ENCODE data around the gene ACSF2.

DNA sequence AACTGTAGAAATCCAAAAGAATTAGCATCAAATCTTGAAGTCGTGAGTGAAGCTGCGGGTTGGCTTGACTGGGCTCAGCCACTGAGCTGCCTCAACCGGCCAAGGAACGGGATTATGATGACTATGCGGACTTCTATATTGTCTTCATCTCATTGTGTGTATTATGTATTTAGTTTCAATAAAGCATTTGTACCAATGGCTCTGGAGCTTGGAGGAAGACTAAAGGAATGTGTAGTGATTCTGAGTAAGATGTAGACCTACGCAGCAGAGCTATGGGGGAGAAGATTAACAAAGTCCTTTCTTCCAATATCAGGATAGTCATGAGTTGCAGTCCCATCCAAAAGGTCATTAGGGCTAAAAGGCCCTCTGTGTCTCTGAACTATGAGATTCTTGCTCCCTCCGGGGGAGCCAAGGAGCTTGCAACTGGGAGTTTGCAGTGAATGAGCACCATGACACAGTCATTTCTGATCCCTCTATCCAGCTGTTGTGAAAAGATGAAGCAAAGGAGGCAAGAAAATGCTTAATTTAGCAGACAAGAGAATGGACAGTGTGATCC lies 44.7 kb upstream of the ACSF2 start:
- TF ChIP-seq EZH2phosphoT487 (IDR thresholded peaks at IDR 0.05; ENCODE audit: low read depth, severe bottlenecking, unreplicated experiment): no peak
- TF ChIP-seq, protein P1, sequence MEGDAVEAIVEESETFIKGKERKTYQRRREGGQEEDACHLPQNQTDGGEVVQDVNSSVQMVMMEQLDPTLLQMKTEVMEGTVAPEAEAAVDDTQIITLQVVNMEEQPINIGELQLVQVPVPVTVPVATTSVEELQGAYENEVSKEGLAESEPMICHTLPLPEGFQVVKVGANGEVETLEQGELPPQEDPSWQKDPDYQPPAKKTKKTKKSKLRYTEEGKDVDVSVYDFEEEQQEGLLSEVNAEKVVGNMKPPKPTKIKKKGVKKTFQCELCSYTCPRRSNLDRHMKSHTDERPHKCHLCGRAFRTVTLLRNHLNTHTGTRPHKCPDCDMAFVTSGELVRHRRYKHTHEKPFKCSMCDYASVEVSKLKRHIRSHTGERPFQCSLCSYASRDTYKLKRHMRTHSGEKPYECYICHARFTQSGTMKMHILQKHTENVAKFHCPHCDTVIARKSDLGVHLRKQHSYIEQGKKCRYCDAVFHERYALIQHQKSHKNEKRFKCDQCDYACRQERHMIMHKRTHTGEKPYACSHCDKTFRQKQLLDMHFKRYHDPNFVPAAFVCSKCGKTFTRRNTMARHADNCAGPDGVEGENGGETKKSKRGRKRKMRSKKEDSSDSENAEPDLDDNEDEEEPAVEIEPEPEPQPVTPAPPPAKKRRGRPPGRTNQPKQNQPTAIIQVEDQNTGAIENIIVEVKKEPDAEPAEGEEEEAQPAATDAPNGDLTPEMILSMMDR (IDR thresholded peaks at IDR 0.05; ENCODE audit: poor library complexity): no peak
- no peak for TF ChIP-seq EZH2 (IDR thresholded peaks at IDR 0.05; ENCODE audit: borderline replicate concordance)
